G401 (cell line): ENCODE data around the gene FILIP1. TPM values are rescaled to one million over a fixed set of nuclear protein-coding genes. Genes with fewer than 3 reads are reported as not detected.

Experiments
- DNase-seq: peaks from one replicate; pipeline ENCODE4 v3.0.0-alpha.2; 2015; ENCODE audit warnings: low spot score
- in situ Hi-C: cut with HindIII; loops from 2 replicates; pipeline ENCODE4 v1.10.0; 2016; ENCODE audit warnings: low sequenced_read_pairs, mixed read lengths
- total RNA-seq: library from RNA; depleted of rRNA; stranded (reverse); fragments of >200 nt; shearing (Covaris generic); gene quantifications from 2 replicates; pipeline ENCODE4 v1.2.3, GENCODE V29; 2014; rRNA removed

The FILIP1 gene
- not detected in 2 replicates for total RNA-seq

- in situ Hi-C loops: no loop called here
- DNase-seq: no peak
Measured at GRCh38 chr6:75493400-75494064, at the start of gene FILIP1. FILIP1 (minus strand) TSS chr6:75493800; CDS start chr6:75414972, 78,828 bp downstream.

GRCh38 chr6:75543311-75543710 is 49.7 kb upstream of the FILIP1 start:
- no peak for DNase-seq
- in situ Hi-C loops: no loop called here

- no peak for DNase-seq
- in situ Hi-C loops: no loop called here
Measured at GRCh38 chr6:75539136-75539535, 45.5 kb upstream of the FILIP1 start.

DNA sequence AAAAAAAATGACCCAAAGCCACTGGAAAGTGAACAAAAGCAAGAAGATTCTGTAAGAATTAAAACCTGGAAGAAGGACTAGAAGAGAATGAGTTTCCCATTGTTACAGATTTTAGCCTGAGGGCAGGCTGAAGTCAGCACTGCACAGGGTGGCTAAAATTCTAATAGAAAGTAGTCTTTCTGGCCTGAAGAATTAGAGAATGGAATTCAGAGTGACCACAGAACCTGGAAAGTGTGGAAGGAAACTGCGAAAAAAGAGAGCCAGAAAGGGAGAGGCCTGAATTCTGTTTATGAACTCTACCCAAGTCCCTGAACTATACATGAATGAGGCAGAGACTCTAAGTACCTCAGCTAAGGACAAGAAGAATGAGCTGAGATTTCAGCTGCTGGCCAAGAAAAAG is 38.9 kb upstream of the FILIP1 start:
- in situ Hi-C loops: no loop called here
- no peak for DNase-seq

GRCh38 chr6:75531174-75531573 is 37.6 kb upstream of the FILIP1 start:
- in situ Hi-C loops: no loop called here

GRCh38 chr6:75530696-75531095 is 37.1 kb upstream of the FILIP1 start:
- in situ Hi-C loops: no loop called here
- no peak for DNase-seq

More at GRCh38 chr6:75531174-75531573, 37.6 kb upstream of the FILIP1 start:
- DNase-seq: no peak

GRCh38 chr6:75528423-75528822 is 34.8 kb upstream of the FILIP1 start:
- in situ Hi-C loops: no loop called here
- no peak for DNase-seq

- DNase-seq: peak; percentile 65
- in situ Hi-C loops: no loop called here
Measured at GRCh38 chr6:75526502-75527127, 33.0 kb upstream of the FILIP1 start.

DNA sequence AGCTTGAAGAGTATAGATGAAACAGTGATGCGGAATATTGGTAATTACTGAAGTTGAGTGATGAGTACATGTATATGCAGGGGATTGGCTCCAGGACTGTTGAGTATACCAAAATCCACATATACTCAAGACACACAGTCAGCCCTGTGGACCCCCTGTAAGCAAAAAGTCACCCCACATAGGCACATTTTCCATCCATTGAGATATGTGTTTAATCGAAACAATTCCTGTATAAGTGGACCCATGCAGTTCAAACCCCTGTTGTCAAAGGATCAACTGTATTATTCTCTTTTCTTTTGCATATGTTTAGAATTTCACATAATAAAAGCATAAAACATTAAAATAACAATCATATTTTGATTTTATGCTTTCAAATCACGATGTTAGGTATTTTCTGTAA is 32.1 kb upstream of the FILIP1 start:
- in situ Hi-C loops: no loop called here

GRCh38 chr6:75524322-75524972 is 30.8 kb upstream of the FILIP1 start:
- in situ Hi-C loops: no loop called here

More for the DNA sequence above, 32.1 kb upstream of the FILIP1 start:
- DNase-seq: no peak

DNA sequence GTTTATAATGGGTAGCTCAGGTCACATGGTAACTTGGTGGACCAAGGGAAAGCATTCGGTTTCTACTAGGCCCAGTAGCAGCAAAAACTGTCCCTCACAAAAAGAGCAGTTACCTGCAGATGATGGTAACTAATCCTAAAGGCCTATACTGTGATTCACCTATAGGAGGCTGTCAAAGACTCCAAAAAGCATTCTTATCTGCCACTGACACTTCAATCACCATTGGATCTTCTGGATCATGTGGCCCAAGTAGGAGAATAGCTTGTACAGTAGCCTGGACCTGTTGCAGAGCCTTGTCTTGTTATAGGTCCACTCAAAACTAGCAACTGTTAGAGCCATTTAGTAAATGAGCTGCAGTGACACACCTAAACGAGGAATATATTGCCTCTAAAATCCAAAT is 23.2 kb upstream of the FILIP1 start:
- no peak for DNase-seq
- in situ Hi-C loops: no loop called here

More at GRCh38 chr6:75524322-75524972, 30.8 kb upstream of the FILIP1 start:
- DNase-seq: no peak

DNA sequence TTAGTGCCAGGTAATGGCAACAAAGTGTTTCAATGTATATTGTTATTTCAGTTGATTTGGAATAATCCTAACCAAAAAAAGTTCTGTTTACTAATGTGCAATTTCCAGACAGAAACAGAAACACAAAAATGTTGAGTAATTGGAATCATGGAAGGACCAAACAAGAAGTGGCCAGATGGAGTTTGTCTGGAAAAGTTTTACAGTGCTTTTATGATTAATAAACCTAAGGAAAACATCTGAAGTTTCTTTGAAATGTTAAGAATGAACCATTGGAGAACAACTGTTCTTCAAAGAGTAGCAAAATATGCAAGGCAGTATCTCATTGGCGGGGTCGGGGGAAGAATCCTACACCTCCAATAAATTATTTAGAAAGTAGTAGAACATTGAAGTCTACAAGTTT is 19.0 kb upstream of the FILIP1 start:
- in situ Hi-C loops: no loop called here
- DNase-seq: no peak

DNA sequence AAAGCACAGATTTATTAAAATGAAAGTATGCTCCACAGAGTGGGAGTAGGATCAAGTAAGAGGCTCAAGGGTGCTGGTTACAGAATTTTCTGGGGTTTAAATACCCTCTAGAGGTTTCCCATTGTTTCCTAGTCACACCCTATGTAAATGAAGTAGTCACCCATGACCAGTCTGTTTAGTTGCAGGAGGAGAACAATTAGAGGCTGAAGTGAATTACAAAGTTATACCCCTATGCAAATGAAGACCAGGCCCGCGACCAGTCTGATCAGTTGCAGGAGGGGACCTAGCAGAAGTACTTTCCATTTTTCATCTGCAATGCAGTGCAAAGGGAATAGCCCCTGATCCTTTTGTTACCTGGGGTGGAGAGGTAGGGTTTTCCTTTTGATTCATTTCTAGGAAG is 11.8 kb upstream of the FILIP1 start:
- in situ Hi-C loops: no loop called here
- DNase-seq: no peak

DNA sequence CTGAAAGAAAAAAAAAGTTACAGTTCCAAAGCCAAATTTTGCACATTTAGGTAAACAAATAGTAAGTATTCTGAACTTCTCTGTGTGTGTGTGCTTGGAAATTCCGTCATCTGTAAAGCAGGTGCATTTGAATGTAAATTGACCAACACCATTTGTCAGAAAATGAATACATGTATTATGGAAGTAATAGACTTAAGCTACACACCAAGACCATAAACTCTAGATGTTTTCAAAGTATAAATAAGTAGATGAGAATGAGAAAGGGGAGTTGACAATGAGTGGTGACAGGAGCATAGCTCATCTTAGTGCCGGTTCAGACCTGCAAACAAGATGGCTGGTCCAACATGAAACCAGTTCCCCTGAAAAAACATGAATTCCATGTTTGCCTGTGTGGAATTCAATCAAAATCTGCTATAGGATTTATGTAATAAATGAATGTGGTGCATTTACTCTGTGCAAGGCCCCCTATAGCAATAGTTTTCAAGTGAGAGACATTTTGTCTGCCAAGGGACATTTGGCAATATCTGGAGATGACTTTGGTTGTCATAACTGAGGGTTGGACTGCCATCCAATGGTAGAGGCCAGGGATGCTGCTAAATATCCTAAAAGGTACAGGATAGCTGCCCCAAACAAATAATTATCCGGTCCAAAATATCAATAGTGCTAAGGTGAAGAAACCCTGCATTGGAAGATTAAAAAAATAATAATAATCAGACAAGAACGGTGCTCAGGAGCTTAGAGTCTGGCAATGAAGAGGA is 11.0 kb upstream of the FILIP1 start:
- DNase-seq: no peak
- in situ Hi-C loops: no loop called here

GRCh38 chr6:75503291-75503690 is 9.7 kb upstream of the FILIP1 start:
- in situ Hi-C loops: no loop called here
- no peak for DNase-seq

- in situ Hi-C loops: no loop called here
- no peak for DNase-seq
Measured at GRCh38 chr6:75502884-75503283, 9.3 kb upstream of the FILIP1 start.

DNA sequence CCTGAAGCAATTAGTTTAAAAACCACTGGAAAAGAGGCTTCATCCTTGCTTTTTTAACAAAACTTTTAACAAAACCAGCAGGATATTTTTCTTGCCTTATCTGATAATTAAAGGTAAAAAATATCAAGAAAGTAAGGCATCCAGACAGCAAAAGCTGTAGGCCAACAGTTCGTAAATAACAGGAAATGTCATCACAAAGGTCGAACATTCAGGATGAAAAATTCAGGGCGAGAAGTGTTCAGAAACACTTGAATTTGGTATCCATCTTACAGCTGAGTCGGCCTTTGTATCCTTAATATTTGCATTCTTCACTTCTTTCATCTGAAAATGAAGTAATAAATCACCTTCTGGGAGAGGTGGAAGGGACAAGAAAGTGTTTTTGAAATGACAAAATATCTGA is 8.2 kb upstream of the FILIP1 start:
- in situ Hi-C loops: no loop called here
- no peak for DNase-seq

- DNase-seq: no peak
- in situ Hi-C loops: no loop called here
Measured at GRCh38 chr6:75499640-75500039, 6.0 kb upstream of the FILIP1 start.

GRCh38 chr6:75498862-75499261 is 5.3 kb upstream of the FILIP1 start:
- in situ Hi-C loops: no loop called here

GRCh38 chr6:75497994-75498393 is 4.4 kb upstream of the FILIP1 start:
- in situ Hi-C loops: no loop called here
- no peak for DNase-seq

More at GRCh38 chr6:75498862-75499261, 5.3 kb upstream of the FILIP1 start:
- no peak for DNase-seq
